NCI-H2081 treated with DMSO at 0.1 percent for 48 hours (cell line): ENCODE results near the gene C3.

ENCODE experiments used
- DNase-seq: peaks from one replicate; lab custom pipeline; 2025; lab: John Stamatoyannopoulos, UW

Gene C3

DNA sequence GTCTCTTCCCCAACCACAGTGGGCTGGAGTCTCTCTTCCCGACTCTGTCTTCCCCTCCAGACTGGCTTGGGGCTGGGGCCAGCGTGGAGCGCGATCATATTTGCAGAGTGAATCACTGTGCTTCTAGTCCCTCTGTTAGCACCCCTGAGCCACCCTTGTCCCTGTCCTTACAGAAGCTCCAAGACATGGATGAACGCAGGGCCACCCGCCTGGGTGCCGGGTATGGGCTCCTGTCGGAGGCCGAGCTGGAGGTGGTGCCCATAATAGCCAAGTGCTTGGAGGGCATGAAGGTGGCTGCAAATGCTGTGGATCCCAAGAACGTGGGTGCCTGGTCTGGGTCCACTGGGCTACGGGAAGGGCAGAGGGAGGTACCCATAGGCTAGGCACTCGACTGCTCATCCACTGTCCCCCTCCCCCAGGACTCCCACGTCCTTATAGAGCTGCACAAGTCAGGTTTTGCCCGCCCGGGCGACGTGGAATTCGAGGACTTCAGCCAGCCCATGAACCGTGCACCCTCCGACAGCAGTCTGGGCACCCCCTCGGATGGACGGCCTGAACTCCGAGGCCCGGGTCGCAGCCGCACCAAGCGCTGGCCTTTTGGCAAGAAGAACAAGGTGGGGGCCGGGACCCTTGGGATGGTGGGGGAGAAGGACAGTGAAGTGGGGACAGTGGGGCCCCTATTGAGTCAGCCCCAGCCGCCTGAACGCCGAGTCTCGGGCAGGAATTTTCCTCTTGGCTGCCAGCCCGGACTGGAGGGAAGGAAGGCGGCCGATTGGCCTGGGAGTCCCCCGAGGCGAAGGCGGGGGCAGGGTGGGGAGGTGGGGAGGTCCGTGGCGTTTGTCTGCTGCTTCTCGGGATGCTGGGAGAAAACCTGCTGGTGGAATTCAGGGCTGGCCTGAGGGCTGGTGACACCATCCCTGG is 24.2 kb upstream of the C3 start:
- no peak for DNase-seq

DNA sequence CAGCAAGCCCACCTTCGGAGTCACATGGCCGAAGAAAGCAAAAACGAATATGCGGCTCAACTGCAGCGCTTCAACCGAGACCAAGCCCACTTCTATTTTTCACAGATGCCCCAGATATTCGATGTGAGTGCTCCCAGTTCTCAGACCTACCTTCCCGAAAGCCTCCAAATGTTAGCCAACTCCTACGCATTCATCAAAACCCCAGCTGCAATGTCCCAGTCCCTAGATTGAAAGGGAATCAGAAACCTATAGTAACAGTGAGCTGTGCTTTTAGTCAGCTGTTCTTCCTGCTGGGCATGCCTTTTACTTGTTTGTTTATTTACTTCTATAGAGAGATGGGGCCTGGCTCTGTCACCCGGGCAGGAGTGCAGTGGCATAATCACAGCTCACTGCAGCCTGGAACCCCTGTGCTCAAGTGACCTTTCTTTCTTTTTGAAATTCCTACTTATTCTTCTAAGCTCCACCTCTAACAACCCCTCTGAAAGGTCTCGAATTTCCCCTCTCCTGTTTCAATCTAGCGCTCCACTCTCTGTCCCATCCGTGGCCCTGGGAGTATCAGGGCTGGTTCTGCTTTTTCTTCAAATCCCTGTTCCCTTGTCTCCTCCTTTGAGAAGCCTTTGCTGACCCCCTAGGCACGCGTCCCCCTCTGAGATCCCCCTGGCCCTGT is 23.4 kb upstream of the C3 start:
- no peak for DNase-seq

DNA sequence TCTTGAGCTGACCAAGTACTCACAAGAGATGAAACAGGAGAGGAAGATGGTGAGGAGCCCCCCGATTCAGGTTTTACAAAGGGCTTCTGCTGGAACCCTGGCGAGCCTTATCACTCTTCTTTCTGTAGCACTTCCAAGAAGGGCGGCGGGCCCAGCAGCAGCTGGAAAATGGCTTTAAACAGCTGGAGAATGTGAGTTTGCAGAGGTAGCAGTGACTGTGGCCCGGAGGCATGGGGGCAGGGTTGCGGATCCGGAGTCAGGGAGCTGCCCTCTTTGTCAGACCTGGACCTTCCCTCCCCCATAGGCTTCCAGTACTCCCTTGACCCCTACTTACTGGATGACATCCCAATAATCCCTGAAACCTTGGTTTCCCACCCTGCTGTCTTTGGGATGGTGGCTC is 22.6 kb upstream of the C3 start:
- no peak for DNase-seq

DNA sequence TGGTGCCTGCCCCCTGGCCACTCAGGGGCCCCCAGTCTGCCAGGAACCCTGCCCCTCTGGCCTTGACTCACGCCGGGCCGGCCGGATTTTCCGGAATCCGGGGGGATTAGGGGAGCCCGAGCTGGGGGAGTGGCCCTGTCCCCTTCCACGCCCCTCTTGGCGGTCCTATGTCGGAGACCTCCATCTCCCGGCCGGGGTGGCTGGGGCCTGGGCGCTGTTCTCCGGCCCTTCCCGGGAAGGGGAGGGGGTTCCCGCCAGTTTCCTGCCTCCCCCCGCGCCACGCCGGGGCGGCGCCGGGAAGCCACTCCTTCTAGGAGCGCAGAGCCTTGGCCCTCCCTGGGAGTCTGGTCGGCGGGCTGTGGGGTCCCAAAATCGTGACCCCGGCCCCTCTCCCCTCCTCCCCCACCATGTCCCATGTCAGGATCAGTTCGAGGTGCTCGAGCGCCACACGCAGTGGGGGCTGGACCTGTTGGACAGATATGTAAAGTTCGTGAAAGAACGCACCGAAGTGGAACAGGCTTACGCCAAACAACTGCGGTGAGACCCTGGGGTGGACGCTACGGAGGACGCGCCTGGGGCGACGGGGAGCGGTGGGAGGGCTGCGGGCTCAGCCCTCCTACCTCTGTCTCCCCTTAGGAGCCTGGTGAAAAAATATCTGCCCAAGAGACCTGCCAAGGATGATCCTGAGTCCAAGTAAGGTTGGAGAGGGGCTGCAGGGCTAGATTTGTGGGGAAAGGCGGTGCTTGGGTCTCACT is 20.3 kb upstream of the C3 start:
- no peak for DNase-seq

DNA sequence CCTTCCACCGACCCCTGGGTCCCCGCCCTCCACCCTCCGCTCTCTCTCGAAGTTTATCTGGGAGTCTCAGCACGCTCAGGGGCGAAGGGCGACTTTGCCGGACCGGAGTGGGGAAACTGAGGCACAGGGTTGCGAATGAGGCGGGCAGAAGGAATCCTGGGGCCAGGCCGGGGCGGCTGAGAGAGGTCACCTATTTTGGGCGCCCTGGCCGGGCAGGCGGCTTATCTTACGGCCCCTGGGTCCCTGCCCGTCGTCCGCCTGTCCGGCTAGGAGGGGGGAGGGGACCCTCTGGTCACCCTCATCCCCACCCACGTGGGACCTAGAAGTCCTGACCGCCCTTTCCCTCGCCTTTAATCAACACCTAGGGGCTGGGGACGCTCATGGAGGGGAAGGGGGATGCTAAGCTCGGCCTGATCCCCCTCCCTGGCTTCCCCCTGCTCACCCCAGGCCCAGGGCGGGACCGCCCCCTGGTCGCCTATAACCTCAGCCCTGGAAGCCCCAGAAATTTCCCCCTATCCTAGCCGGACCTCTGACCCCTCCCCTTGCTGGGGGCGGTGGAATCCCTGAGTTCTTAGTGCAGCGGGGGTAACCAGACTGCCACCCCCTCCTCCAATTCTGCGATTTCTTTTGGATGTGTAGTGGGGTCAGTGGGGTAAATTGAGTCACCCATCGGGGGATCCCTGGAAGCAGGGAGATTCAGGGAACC is 19.6 kb upstream of the C3 start:
- DNase-seq, result no peak

DNA sequence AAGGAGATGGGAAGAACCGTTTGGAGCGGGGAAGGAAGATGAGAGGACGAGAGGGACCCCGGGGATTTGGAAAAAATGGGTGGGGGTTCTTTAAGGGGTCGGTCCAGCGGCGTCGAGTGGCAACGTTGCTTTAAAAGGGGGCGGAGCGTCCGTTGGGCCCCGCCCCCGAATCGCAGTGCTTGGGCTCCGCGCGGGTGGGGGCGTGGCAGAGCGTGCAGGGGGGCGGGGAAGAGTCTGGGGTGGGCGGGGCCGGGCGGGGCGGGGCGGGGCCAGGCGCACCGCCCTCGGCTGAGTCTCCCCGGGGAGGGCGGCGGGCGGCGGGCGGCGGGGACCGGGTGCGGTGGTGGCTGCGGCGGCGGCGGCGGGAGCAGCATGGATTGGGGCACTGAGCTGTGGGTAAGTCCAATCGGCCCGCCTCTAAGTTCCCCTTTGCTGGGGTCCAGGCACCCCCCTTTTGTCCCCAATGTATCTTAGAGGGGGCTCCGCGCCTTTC is 19.0 kb upstream of the C3 start, which contains the start of gene TRIP10:
Gene TRIP10 (plus strand): TSS at position 291 of the 493 bp plus-strand sequence. CDS start 82 bp downstream, at position 373.
- DNase-seq, result peak; percentile 17

DNA sequence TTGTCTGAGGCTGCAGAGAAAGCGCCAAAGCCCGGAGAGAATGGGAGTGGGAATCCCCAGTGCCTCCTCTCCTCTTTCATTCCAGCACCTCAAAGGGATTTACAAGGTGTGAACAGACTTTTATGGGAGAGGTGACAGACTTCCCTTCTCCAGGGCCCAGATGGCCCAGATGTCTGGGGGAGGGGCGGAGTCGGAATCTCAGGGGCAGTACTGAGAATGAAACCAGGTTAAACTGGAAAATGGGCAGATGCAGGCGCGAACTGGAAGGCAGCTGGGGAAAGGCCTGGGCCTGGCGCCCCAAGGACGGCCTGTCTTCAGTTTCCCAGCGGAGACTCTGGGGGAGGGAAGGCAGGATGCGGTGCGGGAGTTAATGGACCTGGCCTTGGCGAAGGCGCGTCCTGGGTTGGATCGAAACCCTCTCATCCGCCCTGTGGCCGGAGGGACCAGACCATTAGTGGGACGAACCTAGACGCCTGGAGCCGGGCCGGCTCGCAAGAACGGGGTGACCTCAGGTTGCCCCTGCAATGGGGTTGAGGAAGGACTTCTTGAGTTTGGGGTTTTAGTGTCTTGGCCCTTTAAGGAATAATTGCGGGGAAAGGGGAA is 18.4 kb upstream of the C3 start:
- DNase-seq, result no peak

DNA sequence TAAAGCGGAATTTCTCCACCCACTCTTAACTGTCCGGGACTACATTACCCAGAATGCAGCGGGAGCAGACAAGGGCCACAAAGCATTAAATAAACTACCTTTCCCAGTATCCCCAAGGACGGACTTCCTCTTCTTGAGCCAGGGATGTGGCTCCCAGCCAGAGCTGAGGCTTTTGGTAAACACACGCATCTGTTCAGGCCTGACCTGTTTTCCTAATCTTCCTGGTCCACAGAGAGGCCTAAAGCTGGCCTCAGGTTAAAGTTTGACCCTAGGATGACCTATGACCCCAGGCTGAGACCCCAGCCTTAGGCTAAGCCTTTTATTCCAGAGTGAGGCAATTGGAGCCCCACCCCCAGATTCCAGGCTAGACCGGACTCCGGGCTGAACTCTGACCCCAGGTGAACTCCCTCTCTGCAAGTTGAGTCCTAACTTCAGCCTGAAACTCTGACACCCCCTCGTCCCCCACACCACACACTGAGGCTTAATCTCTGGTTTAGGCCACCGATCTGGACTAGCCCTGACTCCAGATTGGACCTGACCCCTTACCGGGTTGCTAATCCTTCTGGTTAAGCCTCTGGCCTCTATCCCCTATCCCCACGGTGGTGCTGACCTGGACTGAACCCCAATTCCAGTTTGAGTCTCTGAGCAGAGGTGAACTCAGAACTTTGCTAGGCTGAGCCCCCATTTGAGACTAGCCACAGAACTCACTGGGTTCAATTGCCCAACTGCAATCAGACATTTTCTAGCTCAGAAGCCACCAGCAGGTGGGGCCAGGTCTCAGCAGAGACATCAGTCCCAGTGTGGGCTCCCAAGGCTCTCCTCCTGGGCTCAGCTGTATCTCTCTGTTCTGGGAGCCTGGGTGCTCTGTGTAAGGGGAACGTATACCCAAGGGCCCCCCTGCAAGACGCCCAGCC is 17.7 kb upstream of the C3 start:
- DNase-seq, result no peak

DNA sequence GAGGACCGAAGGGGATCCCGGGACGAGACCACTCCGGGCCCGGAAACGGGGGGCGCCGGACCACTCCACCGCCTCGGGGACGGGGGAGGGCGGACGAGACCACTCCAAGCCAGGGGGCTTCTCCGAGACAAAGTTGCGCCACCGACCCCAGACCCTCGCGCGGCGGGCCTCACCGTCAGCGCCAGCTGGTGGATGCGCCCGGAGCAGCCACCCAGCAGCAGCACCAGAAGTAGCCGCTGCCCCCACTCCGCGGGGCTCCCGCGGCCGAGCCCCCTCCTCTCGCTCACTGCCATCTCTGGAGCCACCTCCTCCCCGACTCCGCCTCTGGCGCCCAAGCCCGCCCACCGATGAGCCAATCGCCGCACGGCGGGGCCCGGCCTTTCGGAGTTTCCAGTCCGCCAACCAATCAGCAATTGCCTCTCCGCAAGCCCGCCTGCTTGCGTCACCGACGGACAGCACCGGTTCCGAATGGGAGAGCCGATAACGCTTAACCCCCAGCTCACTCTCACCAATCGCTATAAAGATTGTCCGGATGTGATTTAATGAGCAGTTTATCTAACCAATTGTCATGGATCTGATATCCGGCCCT is 16.9 kb upstream of the C3 start, which contains the start of gene GPR108:
Gene GPR108 (minus strand): TSS at position 297 of the 589 bp plus-strand sequence. CDS start 4 bp downstream, at position 293.
- DNase-seq, result peak; percentile 97

DNA sequence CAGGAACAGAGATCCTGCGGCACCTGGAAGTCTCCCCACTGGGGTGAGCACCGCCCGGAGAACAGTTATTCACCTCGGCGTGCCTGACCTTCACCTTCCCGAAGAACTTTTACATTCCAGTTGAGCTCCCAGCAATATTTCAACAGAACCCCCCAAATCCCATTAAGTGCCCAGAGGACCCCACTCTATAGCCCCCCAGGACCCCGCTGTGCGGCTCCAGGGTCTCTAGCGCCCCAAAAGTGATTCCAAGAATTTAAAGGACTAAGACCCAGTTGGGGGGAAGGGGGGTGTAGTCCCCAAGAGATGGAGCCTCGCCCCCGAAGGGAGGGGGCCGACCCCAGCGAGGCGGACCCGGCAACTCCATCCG is 16.4 kb upstream of the C3 start:
- no peak for DNase-seq

DNA sequence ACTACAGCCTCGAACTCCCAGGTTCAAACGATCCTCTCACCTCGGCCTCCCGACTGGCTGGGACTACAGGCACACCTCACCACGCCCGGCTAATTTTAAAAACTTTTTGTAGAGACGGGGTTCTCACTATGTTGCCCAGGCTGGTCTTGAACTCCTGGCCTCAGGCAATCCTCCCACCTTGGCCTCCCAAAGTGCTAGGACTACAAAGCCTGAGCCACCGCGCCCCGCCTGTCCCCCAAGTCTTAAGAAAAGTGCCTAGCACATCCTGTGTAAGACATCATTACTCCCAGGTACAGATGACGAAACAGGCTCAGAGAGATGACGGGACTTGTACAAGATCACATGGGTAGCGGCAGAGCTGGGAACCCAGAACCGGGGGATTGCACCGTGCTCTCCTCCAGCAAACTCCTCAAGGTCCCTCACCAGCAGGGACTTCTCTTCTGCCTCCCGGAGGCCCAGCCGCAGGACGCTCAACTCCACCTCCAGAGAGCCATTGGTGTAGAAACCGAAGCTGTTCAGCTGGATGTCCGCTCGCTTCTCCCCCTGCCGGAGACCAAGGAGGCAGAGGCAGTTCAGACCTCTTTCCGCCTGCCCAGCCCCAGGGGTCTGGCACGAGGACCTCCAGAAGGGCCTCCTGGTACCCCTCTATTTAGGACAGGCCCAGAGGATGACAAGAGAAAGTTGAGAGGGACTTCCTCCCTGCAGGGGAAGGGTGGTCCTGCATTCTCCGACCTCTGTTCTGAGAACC is 15.9 kb upstream of the C3 start:
- no peak for DNase-seq

DNA sequence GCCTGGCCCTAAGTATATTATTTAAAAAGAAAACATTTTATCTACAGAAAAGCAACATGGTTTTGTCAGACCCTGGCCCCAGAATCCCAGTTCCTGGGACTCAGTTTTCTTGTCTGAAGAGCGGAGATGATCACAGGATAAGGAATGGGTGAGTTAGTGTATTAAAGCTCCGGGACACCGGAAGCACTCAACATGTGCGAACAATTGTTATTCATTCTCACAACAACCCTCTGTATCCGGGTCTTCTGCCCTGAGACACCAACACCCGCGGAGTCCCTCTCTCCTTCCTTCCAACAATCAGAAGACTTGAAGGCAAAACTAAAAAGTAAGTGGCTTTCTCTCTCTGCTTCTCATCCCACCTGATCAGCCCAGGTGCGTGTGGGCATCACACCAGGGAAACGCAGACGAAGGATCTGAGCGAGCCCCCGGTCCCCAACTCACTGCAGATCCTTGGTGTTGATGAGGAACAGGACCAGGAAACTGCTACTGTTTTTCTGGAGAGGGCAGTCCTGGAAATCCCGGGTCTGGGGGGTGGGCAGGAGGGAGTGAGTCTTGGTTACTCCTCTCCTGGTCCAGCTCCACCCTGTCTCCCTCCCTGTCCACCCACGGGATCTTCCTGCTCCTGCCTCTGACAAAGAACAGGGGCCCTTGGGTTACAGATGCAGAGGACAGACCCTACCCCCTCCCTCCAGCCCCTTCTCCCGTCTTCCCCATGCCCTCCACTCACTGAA is 14.9 kb upstream of the C3 start:
- DNase-seq, result no peak

DNA sequence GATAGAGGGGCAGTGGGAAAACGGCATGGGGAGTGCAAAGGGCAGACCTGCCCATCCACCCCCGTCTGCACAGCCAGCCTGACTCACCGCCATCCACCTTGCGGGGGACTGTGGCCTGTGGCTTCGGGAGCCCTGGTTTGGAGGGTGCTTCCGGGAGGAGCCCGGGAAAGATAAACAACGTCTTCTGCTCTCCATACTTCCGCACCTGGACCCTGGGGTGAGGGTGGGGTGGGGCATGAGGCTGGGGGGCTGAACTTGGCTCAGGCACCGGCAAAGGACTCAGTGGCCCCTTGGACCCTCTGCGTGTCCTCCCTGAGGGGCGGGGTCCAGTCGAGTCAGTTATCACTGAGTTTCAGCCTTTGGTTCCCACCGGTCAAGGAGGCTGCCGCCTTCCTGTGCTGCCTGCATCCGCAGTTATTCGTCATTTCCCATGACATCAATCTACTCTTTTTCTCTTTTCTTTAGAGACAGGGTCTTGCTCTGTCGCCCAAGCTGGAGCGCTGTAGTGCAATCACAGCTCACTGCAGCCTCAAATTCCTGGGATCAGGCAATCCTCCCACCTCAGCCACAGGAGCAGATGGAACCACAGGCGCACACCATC is 13.7 kb upstream of the C3 start:
- no peak for DNase-seq

DNA sequence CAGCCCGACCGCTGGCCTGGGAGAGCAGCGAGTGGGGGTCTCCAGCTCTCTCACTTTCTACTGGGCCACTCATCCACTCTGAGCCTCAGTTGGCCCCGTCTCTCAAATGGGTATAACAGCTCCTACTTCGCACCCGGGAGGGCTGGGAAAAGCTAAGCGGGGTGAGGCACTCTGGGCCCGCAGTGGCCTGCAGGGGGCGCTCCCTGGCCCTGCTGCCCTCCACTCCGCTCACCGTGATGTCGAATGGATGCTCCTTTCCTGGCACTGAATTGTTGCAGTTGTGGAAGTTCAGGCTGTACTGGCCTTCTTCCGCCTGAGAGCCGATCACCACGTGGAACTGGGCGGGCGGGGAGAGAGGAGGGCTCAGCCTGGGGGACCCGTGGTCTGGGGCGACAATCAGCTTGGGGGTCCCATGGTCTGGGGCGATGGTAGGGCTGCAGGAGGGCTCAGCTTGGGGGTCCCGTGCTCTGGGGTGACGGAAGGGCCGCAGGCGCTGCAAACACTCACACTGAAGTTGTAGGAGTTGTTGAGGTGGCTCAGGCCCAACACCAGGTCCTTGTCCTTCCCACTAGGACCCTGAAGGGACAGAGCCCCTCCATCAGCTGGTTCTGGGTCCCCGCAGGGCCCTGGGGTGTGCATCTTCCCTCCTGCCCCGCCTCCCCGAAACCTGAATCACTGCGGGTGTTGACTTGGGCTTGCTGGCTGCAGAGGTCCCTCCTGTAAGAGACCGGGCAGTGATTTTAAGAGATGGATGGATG is 13.1 kb upstream of the C3 start:
- DNase-seq, result no peak

DNA sequence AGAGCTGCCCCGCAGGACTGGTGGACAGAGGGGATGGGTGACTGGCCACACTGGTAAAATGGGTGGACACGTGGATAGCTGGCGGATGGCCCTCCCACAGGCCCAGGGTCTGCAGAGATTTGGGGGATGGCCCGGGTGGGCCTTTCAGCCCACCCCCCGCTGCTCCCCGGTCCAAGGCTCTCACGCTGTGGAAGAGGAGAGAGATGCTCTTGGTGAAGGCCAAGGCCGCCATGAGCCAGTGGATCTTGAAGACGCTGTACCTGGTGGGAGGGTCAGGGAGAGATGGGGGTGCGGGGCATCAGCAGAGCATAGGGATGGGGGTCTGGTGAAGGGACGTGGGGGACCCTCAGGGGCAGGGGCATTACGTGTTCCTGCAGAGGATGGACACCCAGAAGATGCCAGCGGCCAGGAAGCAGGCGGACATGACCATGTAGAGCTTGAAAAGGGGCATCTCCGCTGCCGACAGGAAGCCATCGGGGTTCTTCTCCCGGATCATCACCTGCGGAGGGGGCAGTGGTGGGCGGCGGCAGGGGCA is 12.4 kb upstream of the C3 start:
- DNase-seq, result no peak

DNA sequence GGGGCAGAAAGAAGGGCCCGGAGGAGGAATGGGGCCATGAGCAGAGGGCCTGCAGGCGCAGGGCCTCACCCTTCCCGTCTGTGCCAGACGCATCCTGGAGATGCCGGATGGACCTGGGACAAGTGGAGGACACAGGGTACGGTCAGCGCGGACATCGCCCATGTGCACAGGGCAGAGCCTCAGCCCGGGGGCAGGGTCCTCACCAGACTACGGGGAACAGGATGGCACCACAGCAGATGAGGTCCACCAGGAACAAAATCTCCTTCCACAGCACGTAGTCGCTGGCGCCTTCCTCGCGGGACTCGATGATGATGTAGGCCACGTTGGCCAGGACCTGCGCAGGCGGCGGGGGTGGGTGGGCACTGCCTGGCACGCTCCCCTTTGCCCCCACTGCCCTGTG is 11.4 kb upstream of the C3 start:
- no peak for DNase-seq
